Common myeloid progenitor, CD34-positive (primary cell): ENCODE data around the gene ZNF747. TPM values are rescaled to one million over a fixed set of nuclear protein-coding genes. Genes with fewer than 3 reads are reported as not detected.
A peak's percentile ranks its signal among the peaks of the same experiment; 100 is the strongest.

Experiments used
- CTCF ChIA-PET: fragments of 350-600 bp; sonication (Branson Sonifier 250); formaldehyde crosslinking; loops from one replicate; lab custom pipeline; 2021; ENCODE audit warnings: antibody characterized with exemption; lab: Charles Lee
- POLR2A ChIA-PET: fragments of 350-600 bp; sonication (Branson Sonifier 250); formaldehyde crosslinking; loops from one replicate; lab custom pipeline; 2021; ENCODE audit warnings: antibody characterized with exemption; lab: Charles Lee
- DNase-seq, 3 donors: peaks; one replicate each; pipeline versions ENCODE4 v3.0.0 to v3.0.0-alpha.2; 2013
- H3K27ac ChIP-seq, 2 experiments: 1 replicate in 1 of 2; 2 replicates in 1 of 2; pipeline ENCODE4 v1.7.0; 2013; ENCODE audit warnings: inconsistent platforms in 2 of 2, low read length in 2 of 2, mild to moderate bottlenecking in 2 of 2, low read depth in 1 of 2, moderate library complexity in 1 of 2; ENCODE audit not compliant: severe bottlenecking in 2 of 2, insufficient read depth in 1 of 2, poor library complexity in 1 of 2
- H3K27me3 ChIP-seq, 5 experiments: replicated peaks in 2 of 5; 1 replicate in 3 of 5; 2 replicates in 2 of 5; pipeline versions ENCODE4 v1.6.1 to v1.7.0; 2013; ENCODE audit warnings: low read length in 4 of 5, mild to moderate bottlenecking in 2 of 5, moderate library complexity in 2 of 5, inconsistent platforms in 1 of 5; ENCODE audit not compliant: insufficient read depth in 5 of 5, control insufficient read depth in 4 of 5
- H3K36me3 ChIP-seq, 4 experiments: 1 replicate in 2 of 4; 2 replicates in 2 of 4; pipeline versions ENCODE4 v1.6.1 to v1.7.0; 2013; ENCODE audit warnings: low read length in 3 of 4, control low read depth in 1 of 4, mild to moderate bottlenecking in 1 of 4; ENCODE audit not compliant: control insufficient read depth in 4 of 4, insufficient read depth in 4 of 4
- H3K4me1 ChIP-seq, 4 experiments: 1 replicate in 3 of 4; 2 replicates in 1 of 4; pipeline versions ENCODE4 v1.6.1 to v1.7.1; 2013; ENCODE audit warnings: low read length in 3 of 4, mild to moderate bottlenecking in 3 of 4, control low read depth in 1 of 4, inconsistent platforms in 1 of 4, moderate library complexity in 1 of 4; ENCODE audit not compliant: control insufficient read depth in 4 of 4, insufficient read depth in 4 of 4; ENCODE audit errors: control extremely low read depth in 1 of 4
- H3K4me3 ChIP-seq, 7 experiments: 1 replicate in 4 of 7; 2 replicates in 3 of 7; pipeline versions ENCODE4 v1.5.1 to v1.7.0; 2013; ENCODE audit warnings: mild to moderate bottlenecking in 7 of 7, low read length in 6 of 7, moderate library complexity in 6 of 7, inconsistent platforms in 2 of 7, low read depth in 2 of 7, control low read depth in 1 of 7; ENCODE audit not compliant: insufficient read depth in 4 of 7, control insufficient read depth in 1 of 7; ENCODE audit errors: extremely low read depth in 1 of 7
- H3K9me3 ChIP-seq, 5 experiments: 1 replicate in 4 of 5; 2 replicates in 1 of 5; pipeline versions ENCODE4 v1.6.1 to v1.7.1; 2013; ENCODE audit warnings: low read length in 4 of 5, mild to moderate bottlenecking in 2 of 5, inconsistent platforms in 1 of 5, low read depth in 1 of 5, moderate library complexity in 1 of 5; ENCODE audit not compliant: control insufficient read depth in 4 of 5, insufficient read depth in 2 of 5; ENCODE audit errors: control extremely low read depth in 1 of 5
- WGBS: methylation state at CpG from one replicate; pipeline ENCODE4 v1.1.5; 2013; ENCODE audit not compliant: insufficient coverage; 5-methylcytosine and 5-hydroxymethylcytosine counted together
- polyA plus RNA-seq: library from polyadenylated mRNA; unstranded; fragments of 120-200 nt; gene quantifications from one replicate; pipeline ENCODE4 v1.2.1, GENCODE V29; 2013

ZNF747 gene
- polyA plus RNA-seq, result 8.4 TPM

GRCh38 chr16:30534368-30535105, at the start of gene ZNF747:
Gene ZNF747, minus strand, starts transcription at chr16:30534858. Its CDS starts 179 bp downstream, at chr16:30534679.
- peak; percentile 85 to 91 (median 90) for DNase-seq
- H3K27me3 ChIP-seq, result no peaks in the 10 kb centered on the region
- POLR2A ChIA-PET, result interaction anchor here (0.5 to 2.6 kb wide), 3 partner anchors 17 to 27 kb away, joined by 3 to 17 read pairs (median 7); partner anchors contain the start of gene ZNF764
- 0% methylated on average over 58 of the region's 70 CpGs for WGBS
- peaks cover 4 to 35% (median 29%) of the 10 kb centered on the region in 4 experiments for H3K4me1 ChIP-seq
- H3K4me3 ChIP-seq, result peak within 1 kb of the TSS; percentile 61 to 92 (median 78)
- no peaks in the 10 kb centered on the region for H3K9me3 ChIP-seq
- peaks cover 4 to 29% (median 19%) of the 10 kb centered on the region in 4 experiments for H3K36me3 ChIP-seq
- CTCF ChIA-PET, result interaction anchor here (0.6 to 4.2 kb wide), 19 partner anchors 9 to 160 kb away, joined by 3 to 29 read pairs (median 6); partner anchors contain the start of genes DCTPP1, SEPHS2, ZNF688 and ZNF764
- peak within 1 kb of the TSS; percentile 78 to 91 for H3K27ac ChIP-seq

GRCh38 chr16:30582611-30583340, 48.1 kb upstream of the ZNF747 start:
- H3K4me3 ChIP-seq, result no peak overlapping the region
- ChIA-PET CTCF (interaction anchor here (0.8 to 1.6 kb wide), 3 partner anchors 10 to 76 kb away, joined by 3 read pairs; partner anchors contain the start of gene FBRS), POLR2A (no interaction called here)
- 97% methylated on average over 42 of the region's 48 CpGs for WGBS
- no peaks in the 10 kb centered on the region for H3K27me3 ChIP-seq
- peaks cover 0 to 20% (median 18%) of the 10 kb centered on the region in 4 experiments for H3K4me1 ChIP-seq
- no peak overlapping the region for H3K27ac ChIP-seq
- no peak for DNase-seq
- peaks cover 10 to 38% (median 20%) of the 10 kb centered on the region in 4 experiments for H3K36me3 ChIP-seq
- H3K9me3 ChIP-seq, result no peaks in the 10 kb centered on the region

GRCh38 chr16:30581457-30581856, 46.8 kb upstream of the ZNF747 start:
- peaks cover 12 to 42% (median 20%) of the 10 kb centered on the region in 4 experiments for H3K36me3 ChIP-seq
- no peak overlapping the region for H3K27ac ChIP-seq
- ChIA-PET CTCF (interaction anchor here (0.6 to 1.6 kb wide), 3 partner anchors 19 to 35 kb away, joined by 3 read pairs; no protein-coding TSS in a partner anchor), POLR2A (no interaction called here)
- no peaks in the 10 kb centered on the region for H3K27me3 ChIP-seq
- H3K4me1 ChIP-seq, result peaks cover 0 to 18% (median 16%) of the 10 kb centered on the region in 4 experiments
- no peaks in the 10 kb centered on the region for H3K9me3 ChIP-seq
- peak in 1 of 3 donors; percentile 19 for DNase-seq
- 99% methylated on average over 6 of the region's 7 CpGs for WGBS
- no peak overlapping the region for H3K4me3 ChIP-seq

- no CpG with 5 or more reads among the region's 1 CpG for WGBS
- Histone ChIP-seq H3K4me3 (no peak overlapping the region), H3K27me3 (no peaks in the 10 kb centered on the region), H3K9me3 (no peaks in the 10 kb centered on the region), H3K4me1 (peaks cover 7 to 30% (median 20%) of the 10 kb centered on the region in 4 experiments), H3K36me3 (peaks cover 0 to 18% (median 9%) of the 10 kb centered on the region in 4 experiments), H3K27ac (no peak overlapping the region)
- CTCF ChIA-PET, result interaction anchor here (1.0 to 1.3 kb wide), 2 partner anchors 20 to 29 kb away, joined by 3 read pairs; no protein-coding TSS in a partner anchor
- POLR2A ChIA-PET, result interaction anchor here (0.6 kb wide), 1 partner anchor 14 kb away, joined by 4 read pairs; no protein-coding TSS in a partner anchor
- no peak for DNase-seq
Measured at GRCh38 chr16:30574678-30575077, 40.0 kb upstream of the ZNF747 start.

- Histone ChIP-seq H3K9me3 (no peaks in the 10 kb centered on the region), H3K27me3 (no peaks in the 10 kb centered on the region), H3K36me3 (peaks cover 0 to 3% (median 0%) of the 10 kb centered on the region in 4 experiments), H3K27ac (peak within 1 kb of the TSS; percentile 90 to 94), H3K4me1 (peaks cover 7 to 57% (median 36%) of the 10 kb centered on the region in 4 experiments), H3K4me3 (peak within 1 kb of the TSS; percentile 71 to 93 (median 86))
- ChIA-PET CTCF (interaction anchor here (0.7 to 2.3 kb wide), 10 partner anchors 10 to 60 kb away, joined by 3 to 6 read pairs (median 3); no protein-coding TSS in a partner anchor), POLR2A (interaction anchor here (0.6 to 1.9 kb wide), 5 partner anchors 14 to 176 kb away, joined by 3 to 12 read pairs (median 4); partner anchors contain the start of genes PRR14, ZNF48, ZNF764 and ZNF785)
- peak; percentile 99 to 100 (median 99) for DNase-seq
- WGBS, result 0% methylated on average over 50 of the region's 67 CpGs
Measured at GRCh38 chr16:30571445-30572322, 37.0 kb upstream of the ZNF747 start, which contains the start of gene ZNF688. Gene ZNF688, minus strand, starts transcription at chr16:30571714. Its CDS starts 85 bp downstream, at chr16:30571629.
